GM12864 (cell line): ENCODE results near the gene SMARCA2.

ENCODE experiments used
- DNase-seq: peaks from one replicate; pipeline ENCODE4 v3.0.0-alpha.2; 2011; ENCODE audit warnings: low read depth
- H3K4me3 ChIP-seq: 2 replicates; pipeline ENCODE4 v1.5.1; 2011; ENCODE audit warnings: mild to moderate bottlenecking, low read depth, low read length, control low read depth
- CTCF ChIP-seq: IDR thresholded peaks from 2 replicates; pipeline ENCODE4 v1.5.1; 2011; ENCODE audit warnings: low read depth, mild to moderate bottlenecking, moderate library complexity, low read length, control low read depth, inconsistent platforms; ENCODE audit errors: missing control alignments

SMARCA2 gene

DNA sequence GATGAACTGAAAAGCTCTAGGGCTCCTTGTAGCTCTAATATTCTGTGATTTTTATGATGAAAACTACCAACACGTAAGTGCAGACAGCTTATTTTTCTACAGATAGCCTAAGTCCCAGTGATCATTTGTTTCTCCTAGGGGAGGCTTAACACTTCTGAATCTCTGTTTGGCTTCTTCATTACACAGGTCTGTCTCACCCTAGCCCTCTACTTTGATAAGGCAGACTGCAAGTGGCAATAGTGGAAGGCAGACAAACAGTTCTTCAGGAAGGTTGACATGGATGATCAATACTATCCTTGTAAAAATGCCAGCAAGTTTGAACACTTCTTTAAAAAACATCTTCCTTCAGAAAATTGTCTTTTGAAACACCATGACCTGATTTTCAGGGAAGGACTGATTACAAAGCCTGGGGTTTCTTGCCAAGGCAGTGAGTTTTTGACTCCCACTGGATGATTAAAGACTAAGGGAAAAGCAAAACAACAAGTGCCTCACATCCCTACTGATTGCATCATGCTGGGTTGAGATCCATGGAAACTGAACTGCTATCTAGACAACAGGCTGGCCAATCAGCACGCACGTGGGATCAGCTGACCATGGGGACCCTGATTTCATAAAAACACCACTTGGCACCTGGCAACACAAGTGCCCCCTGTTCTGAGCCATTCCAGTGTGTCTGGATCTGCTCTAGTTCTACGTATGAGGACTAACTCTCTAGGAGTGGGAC, 212.2 kb downstream of the SMARCA2 start:
- no peak for DNase-seq
- H3K4me3 ChIP-seq: no peak overlapping the region
- no peak for TF ChIP-seq CTCF

- TF ChIP-seq CTCF: peak; percentile 51
- DNase-seq: no peak
- H3K4me3 ChIP-seq: no peak overlapping the region
Observed at GRCh38 chr9:2228132-2228531, 213.0 kb downstream of the SMARCA2 start.

- TF ChIP-seq CTCF: no peak
Observed at GRCh38 chr9:2228641-2229040, 213.5 kb downstream of the SMARCA2 start.

GRCh38 chr9:2229109-2229721, 214.1 kb downstream of the SMARCA2 start:
- no peak overlapping the region for H3K4me3 ChIP-seq
- DNase-seq: no peak
- TF ChIP-seq CTCF: no peak

More at GRCh38 chr9:2228641-2229040, 213.5 kb downstream of the SMARCA2 start:
- no peak for DNase-seq
- H3K4me3 ChIP-seq: no peak overlapping the region

- no peak overlapping the region for H3K4me3 ChIP-seq
- DNase-seq: no peak
- TF ChIP-seq CTCF: no peak
Observed at GRCh38 chr9:2230362-2230761, 215.2 kb downstream of the SMARCA2 start.

GRCh38 chr9:2231101-2231500, 216.0 kb downstream of the SMARCA2 start:
- no peak overlapping the region for H3K4me3 ChIP-seq
- TF ChIP-seq CTCF: no peak
- no peak for DNase-seq

DNA sequence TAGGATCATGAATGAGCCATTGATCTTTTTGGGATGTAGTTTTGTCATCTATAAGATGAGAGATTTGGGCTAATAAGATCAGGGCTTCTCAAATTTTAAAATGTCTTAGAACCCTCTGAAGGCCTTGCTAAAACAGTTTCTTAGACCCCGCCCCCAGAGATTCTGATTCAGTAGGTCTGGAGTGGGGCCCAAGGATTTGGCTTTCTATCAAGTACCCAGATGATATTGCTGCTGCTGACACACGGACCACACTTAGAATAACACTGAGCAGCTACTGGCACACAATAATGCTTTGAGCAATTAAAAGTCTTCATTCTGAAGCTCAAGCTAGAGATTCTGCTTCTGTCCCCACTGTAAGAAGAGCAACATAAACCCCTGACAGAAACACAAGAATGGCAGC, 216.7 kb downstream of the SMARCA2 start:
- H3K4me3 ChIP-seq: no peak overlapping the region
- no peak for TF ChIP-seq CTCF
- DNase-seq: no peak
